ENCODE measurements around the gene CAMTA2.

CAMTA2 gene

GRCh38 chr17:5000237-5000639 is 12.8 kb upstream of the CAMTA2 start:
- DNase-seq = no peak

GRCh38 chr17:4999430-5000093 is 12.1 kb upstream of the CAMTA2 start:
- no peak for DNase-seq

- no peak for DNase-seq
These were observed 11.4 kb upstream of the CAMTA2 start for GRCh38 chr17:4998732-4999429.

GRCh38 chr17:4998027-4998731 is 10.7 kb upstream of the CAMTA2 start:
- no peak for DNase-seq

- DNase-seq = peak; percentile 91
These were observed 10.0 kb upstream of the CAMTA2 start, which contains the start of the genes INCA1 and KIF1C for GRCh38 chr17:4997302-4998026. TSS of gene INCA1 (minus strand) at chr17:4997522. CDS start at chr17:4994437, 3,085 bp downstream. TSS of gene KIF1C (plus strand) at chr17:4997950. CDS start at chr17:5000247, 2,297 bp downstream.

DNA sequence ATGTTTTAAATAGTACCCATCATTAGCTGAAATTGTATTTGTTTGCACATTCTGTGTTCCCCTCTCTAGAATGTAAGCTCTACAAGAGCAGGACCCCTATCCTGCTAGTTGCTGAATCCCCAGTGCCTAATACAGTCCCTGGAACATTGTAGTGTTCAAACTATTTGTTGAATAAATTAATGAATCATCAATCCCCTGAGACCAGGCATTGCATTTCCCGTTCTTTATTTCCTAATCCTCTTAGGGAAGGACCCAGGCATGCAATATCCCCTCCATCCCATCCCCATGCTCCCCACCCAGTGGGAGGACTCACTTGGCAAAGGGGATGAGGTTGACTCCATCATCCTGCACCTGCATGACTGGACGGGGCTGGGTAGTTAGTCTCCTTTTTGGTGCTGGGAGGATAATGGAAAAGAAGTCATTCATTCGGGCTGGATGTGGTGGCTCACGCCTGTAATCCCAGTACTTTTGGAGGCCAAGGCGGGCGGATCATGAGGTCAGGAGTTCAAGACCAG is 6.7 kb upstream of the CAMTA2 start:
- DNase-seq = no peak

DNA sequence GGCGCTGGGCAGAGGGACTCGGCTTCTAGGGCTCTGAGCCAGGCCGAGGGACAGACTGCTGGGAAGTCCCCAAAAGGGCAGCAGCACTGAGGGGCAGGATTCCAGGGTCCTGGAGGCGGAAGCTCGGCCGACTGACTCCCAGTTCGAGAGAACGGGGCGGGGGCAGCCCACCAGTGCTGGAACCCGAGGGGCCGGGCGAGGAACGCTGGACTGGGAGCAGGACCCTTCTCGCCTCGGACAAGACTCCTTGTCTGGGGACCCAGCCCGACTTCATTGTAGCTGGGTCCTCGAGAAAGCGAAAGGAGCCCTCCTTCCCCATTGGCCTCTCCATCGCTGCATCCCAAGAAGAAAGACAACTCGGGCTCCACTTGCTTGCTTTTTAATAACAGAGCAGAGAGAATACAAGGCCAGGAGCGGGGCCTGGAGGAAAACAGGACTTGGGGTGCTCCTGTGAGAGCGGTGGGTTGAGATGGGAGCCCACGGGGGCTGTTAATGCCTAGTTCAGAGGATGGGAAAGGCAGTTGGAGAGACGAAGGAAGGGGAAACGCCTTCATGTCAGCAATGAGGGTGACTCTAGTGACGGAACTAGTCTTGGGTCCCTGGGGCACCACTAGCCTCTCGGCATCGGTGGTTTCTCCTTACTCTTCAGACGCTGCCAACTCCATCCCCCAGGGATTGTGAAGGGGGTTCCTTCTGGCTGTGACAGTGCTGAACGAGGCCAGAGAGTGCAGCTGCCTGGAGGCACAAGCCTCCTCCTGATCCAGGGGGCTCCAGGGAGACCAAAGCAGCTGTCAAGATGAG is 492 bp upstream of the CAMTA2 start:
- DNase-seq = no peak

DNA sequence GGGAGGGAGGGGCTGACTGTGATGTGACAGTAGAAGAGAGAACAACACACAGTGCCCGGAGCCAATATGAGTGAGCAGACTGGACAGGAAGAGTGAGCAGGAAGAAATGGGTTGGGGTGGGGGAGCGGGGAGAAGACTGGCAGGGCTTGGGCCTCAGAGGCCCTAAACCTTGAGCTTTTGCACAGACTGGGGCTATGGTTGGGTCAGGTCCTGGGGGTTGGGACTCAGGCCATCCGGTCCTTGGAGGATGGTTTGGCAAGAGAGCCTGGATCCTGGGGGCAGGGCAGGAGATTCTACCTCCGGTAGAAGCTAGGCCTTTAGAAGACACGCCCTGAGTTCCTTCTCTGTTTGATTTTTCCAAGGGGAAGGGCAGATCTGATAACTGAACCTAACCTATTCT is 1.1 kb downstream of the CAMTA2 start:
- no peak for DNase-seq

- DNase-seq = no peak
These were observed 5.2 kb downstream of the CAMTA2 start for GRCh38 chr17:4982305-4982704.

- DNase-seq = no peak
These were observed 6.7 kb downstream of the CAMTA2 start for GRCh38 chr17:4980644-4981216.

DNA sequence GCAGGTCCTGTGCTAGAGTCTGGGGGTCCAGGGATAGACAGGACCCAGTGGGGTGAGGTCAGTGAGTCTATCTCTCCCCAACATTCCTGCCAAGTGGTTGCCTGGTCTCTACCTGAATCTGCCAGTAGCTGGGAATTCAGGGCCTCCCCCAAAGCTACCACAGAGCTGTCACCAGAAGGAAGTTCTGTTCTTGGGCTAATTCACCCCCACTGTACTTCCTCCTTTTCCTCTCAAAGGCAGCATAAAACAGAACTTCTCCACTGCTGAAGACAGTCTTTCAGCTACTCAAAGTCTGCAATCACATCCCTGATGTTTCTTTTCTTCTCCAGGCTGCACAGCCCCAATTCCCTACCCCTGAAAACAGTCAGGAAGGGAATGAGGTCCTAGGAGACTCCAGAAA is 8.7 kb downstream of the CAMTA2 start:
- DNase-seq = no peak

DNA sequence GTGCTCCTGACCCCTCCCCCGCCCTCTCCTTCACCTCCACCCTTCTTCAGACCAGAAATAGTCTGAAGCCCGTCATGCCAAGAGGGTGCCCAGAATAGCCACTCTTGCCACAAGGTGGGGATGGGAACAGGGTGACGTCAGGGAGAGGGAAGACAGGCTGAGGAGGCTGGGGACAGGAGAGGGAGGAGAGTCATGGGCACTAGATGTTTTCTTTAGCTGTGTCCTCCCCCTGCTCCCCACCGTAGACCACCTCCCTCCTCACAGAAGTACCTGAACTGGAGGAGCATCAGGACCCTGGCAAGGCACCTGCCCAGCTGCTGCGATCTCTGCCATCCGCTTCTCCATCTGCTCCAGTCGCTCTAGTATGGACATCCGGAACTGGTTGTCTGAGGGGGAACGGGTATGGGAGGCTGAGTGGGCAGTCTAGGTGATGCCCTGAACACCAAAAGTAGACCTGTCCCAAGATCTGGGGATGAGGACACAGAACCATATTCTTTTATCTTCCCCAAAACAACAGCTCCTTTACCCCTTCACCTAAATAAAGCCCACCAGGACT is 13.3 kb downstream of the CAMTA2 start:
- no peak for DNase-seq

DNA sequence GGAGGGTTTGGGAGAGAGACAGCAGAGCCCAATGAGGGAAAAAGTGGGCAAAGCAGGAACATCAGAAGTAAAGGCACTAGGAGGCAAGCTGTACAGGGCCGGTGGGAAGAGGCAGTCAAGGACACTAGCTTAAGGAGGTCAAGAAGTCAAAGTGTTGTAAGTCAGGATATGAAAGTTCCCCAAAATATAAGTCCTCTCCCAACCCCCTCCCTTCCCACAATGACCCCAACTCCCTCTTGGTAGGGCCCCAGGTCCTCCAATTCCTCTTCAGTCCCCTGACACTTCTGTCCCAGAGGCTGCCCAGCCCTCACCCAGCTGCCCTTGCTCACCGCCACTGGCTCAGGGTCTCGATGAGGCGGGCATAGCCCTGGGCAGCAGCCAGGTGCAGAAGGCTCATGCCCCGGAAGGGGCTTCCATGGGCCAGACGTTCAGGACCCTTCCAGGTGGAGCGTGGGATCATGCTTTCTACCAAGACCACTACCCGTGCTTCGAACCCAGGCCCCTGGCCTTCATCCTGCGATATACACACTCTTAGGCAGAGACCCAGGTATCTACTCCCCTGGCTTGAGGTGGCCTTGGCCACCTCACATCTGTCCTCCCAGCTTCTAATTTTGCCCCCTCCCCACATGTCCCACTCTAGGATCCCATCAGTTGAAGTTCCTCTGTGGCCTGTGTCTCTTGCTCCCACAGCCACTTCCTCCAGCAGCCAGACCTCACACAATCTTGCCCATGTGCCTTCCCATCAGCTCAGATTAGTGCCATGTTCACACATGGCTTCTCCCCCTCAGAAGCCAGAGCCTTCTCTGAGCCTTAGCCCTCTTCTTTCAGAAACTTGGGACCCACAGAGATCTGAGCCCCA is 14.0 kb downstream of the CAMTA2 start:
- no peak for DNase-seq

GRCh38 chr17:4972752-4973151 is 14.7 kb downstream of the CAMTA2 start:
- DNase-seq = no peak

GRCh38 chr17:4972322-4972721 is 15.2 kb downstream of the CAMTA2 start:
- no peak for DNase-seq

- no peak for DNase-seq
These were observed 15.6 kb downstream of the CAMTA2 start for GRCh38 chr17:4971826-4972225.

GRCh38 chr17:4970273-4970672 is 17.2 kb downstream of the CAMTA2 start:
- DNase-seq = no peak

DNA sequence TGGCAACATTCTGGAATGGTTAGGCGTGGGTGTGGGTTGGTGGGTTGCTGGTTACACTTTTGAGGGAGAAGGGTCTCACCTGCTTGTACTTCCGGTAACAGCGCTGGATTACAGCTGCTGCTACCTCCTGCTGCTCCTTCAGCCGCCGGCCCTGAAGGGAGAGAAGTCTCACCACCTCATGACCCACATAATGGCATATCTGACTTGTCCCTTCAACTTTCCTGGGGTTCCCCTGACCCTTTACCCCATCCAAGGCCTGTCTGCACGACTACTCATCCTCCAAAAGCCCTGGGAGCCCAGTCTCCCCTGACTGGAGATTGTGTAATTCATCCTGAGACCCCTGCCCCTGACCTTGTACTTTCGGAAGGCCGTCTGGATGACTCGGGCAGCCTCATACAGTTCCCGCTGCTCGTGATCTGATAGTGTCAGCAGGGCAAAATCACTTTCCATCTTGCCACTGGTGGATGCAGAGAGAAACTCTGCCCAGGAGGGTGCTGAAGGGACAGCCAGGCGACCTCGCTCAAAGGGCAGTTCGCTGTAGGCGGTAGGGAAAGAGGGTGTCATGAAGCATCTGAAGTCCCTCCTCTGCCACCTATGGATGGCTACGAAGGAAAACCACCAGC is 17.8 kb downstream of the CAMTA2 start:
- DNase-seq = no peak

- no peak for DNase-seq
These were observed 18.4 kb downstream of the CAMTA2 start for GRCh38 chr17:4969047-4969550.
